Measurements from ENCODE around the gene CCNY. TPM values are rescaled to one million over a fixed set of nuclear protein-coding genes. Genes with fewer than 3 reads are reported as not detected.

The CCNY gene
- total RNA-seq, 1 experiment from 2014 or later: 53.3 TPM

DNA sequence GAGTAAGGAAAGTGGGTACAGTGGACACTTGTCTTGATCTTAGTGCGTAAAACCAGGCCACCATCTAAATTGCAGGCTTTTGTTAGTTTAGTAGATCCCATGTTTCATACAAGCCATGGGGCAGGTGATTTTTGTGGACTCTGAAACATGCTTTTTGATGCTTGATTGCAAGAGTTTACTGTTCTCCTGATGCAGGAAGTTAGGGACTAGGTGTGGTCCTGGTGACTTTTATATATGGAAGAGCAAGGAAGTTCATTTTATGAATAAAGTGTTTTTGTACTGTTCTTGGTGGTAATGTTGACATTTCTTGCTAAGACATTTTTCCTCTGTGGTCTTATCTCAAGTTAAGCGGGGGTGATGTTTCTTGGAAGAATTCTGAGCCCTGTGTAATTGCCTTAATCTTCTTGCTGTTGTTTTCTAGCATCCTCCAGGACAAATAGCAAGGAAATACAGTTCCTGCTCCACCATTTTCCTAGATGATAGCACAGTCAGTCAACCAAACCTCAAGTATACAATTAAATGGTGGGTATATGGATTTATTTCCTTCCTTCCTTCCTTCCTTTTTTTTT is 179.9 kb downstream of the CCNY start:
- H3K27me3 Mint-ChIP-seq (ENCODE audit: low read depth): no peaks in the 10 kb centered on the region; the same call in 1 of the 2 replicates
- ChIA-PET POLR2A (no interaction called here), CTCF (no interaction called here)
- H3K27ac Mint-ChIP-seq: no peak overlapping the region
- peaks cover 35% of the 10 kb centered on the region for H3K4me1 Mint-ChIP-seq
- no peak overlapping the region for H3K4me3 Mint-ChIP-seq
- peaks cover under 1% of the 10 kb centered on the region; the same call in 1 of the 2 replicates for H3K36me3 Mint-ChIP-seq
- ATAC-seq: no peak
- no peaks in the 10 kb centered on the region for H3K9me3 Mint-ChIP-seq
- TF ChIP-seq GTF2I (CRISPR knock-in tag; conservative IDR thresholded peaks at IDR 0.05) (no peak), ATF3 (CRISPR knock-in tag; conservative IDR thresholded peaks at IDR 0.05) (no peak), IRF2 (CRISPR knock-in tag; IDR thresholded peaks at IDR 0.05; ENCODE audit: borderline replicate concordance, low read depth) (no peak), JUN (CRISPR knock-in tag; IDR thresholded peaks at IDR 0.05) (no peak)
- DNase-seq (ENCODE audit: low spot score): no peak

GRCh38 chr10:35517431-35518181 is 181.3 kb downstream of the CCNY start:
- ATAC-seq (0 out of 2 replicates have a peak, but pooled peaks have one; percentile 20), DNase-seq (ENCODE audit: low spot score) (no peak)
- Mint-ChIP-seq H3K4me1 (peaks cover 30% of the 10 kb centered on the region), H3K4me3 (no peak overlapping the region), H3K27ac (peak overlapping the region; percentile 55), H3K27me3 (ENCODE audit: low read depth) (no peaks in the 10 kb centered on the region), H3K9me3 (no peaks in the 10 kb centered on the region), H3K36me3 (no peaks in the 10 kb centered on the region)
- POLR2A ChIA-PET: no interaction called here
- no peak for TF ChIP-seq TEAD1 (CRISPR knock-in tag; IDR thresholded peaks at IDR 0.05)
- no peak for TF ChIP-seq EMX1 (CRISPR knock-in tag; IDR thresholded peaks at IDR 0.05)
- no peak for TF ChIP-seq ZNF317 (CRISPR knock-in tag; IDR thresholded peaks at IDR 0.05; ENCODE audit: borderline replicate concordance, low read depth)
- TF ChIP-seq SOX15 (CRISPR knock-in tag; IDR thresholded peaks at IDR 0.05): no peak
- TF ChIP-seq HMGA2 (CRISPR knock-in tag; IDR thresholded peaks at IDR 0.05): no peak
- no peak for TF ChIP-seq ZSCAN18 (CRISPR knock-in tag; IDR thresholded peaks at IDR 0.05)
- TF ChIP-seq SMAD3 (CRISPR knock-in tag; IDR thresholded peaks at IDR 0.05; ENCODE audit: borderline replicate concordance): no peak
- TF ChIP-seq NR2C2 (CRISPR knock-in tag; IDR thresholded peaks at IDR 0.05): no peak
- no peak for TF ChIP-seq ARID4B (CRISPR knock-in tag; IDR thresholded peaks at IDR 0.05; ENCODE audit: borderline replicate concordance)
- TF ChIP-seq, protein P1, sequence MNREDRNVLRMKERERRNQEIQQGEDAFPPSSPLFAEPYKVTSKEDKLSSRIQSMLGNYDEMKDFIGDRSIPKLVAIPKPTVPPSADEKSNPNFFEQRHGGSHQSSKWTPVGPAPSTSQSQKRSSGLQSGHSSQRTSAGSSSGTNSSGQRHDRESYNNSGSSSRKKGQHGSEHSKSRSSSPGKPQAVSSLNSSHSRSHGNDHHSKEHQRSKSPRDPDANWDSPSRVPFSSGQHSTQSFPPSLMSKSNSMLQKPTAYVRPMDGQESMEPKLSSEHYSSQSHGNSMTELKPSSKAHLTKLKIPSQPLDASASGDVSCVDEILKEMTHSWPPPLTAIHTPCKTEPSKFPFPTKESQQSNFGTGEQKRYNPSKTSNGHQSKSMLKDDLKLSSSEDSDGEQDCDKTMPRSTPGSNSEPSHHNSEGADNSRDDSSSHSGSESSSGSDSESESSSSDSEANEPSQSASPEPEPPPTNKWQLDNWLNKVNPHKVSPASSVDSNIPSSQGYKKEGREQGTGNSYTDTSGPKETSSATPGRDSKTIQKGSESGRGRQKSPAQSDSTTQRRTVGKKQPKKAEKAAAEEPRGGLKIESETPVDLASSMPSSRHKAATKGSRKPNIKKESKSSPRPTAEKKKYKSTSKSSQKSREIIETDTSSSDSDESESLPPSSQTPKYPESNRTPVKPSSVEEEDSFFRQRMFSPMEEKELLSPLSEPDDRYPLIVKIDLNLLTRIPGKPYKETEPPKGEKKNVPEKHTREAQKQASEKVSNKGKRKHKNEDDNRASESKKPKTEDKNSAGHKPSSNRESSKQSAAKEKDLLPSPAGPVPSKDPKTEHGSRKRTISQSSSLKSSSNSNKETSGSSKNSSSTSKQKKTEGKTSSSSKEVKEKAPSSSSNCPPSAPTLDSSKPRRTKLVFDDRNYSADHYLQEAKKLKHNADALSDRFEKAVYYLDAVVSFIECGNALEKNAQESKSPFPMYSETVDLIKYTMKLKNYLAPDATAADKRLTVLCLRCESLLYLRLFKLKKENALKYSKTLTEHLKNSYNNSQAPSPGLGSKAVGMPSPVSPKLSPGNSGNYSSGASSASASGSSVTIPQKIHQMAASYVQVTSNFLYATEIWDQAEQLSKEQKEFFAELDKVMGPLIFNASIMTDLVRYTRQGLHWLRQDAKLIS (CRISPR knock-in tag; IDR thresholded peaks at IDR 0.05; ENCODE audit: borderline replicate concordance): no peak
- no peak for TF ChIP-seq FOXJ3 (CRISPR knock-in tag; IDR thresholded peaks at IDR 0.05; ENCODE audit: borderline replicate concordance)
- TF ChIP-seq ZNF671 (CRISPR knock-in tag; IDR thresholded peaks at IDR 0.05): no peak
- TF ChIP-seq ATF3 (CRISPR knock-in tag; conservative IDR thresholded peaks at IDR 0.05): no peak
- TF ChIP-seq, protein P2, sequence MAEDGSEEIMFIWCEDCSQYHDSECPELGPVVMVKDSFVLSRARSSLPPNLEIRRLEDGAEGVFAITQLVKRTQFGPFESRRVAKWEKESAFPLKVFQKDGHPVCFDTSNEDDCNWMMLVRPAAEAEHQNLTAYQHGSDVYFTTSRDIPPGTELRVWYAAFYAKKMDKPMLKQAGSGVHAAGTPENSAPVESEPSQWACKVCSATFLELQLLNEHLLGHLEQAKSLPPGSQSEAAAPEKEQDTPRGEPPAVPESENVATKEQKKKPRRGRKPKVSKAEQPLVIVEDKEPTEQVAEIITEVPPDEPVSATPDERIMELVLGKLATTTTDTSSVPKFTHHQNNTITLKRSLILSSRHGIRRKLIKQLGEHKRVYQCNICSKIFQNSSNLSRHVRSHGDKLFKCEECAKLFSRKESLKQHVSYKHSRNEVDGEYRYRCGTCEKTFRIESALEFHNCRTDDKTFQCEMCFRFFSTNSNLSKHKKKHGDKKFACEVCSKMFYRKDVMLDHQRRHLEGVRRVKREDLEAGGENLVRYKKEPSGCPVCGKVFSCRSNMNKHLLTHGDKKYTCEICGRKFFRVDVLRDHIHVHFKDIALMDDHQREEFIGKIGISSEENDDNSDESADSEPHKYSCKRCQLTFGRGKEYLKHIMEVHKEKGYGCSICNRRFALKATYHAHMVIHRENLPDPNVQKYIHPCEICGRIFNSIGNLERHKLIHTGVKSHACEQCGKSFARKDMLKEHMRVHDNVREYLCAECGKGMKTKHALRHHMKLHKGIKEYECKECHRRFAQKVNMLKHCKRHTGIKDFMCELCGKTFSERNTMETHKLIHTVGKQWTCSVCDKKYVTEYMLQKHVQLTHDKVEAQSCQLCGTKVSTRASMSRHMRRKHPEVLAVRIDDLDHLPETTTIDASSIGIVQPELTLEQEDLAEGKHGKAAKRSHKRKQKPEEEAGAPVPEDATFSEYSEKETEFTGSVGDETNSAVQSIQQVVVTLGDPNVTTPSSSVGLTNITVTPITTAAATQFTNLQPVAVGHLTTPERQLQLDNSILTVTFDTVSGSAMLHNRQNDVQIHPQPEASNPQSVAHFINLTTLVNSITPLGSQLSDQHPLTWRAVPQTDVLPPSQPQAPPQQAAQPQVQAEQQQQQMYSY (CRISPR knock-in tag; IDR thresholded peaks at IDR 0.05): no peak
- TF ChIP-seq ZNF423 (CRISPR knock-in tag; IDR thresholded peaks at IDR 0.05): no peak
- CTCF ChIA-PET: interaction anchor here (0.6 to 0.8 kb wide), 2 partner anchors 279 to 322 kb away, joined by 3 read pairs; no protein-coding TSS in a partner anchor

Measured in WTC11 (cell line).